Suprapubic skin (tissue), 4 donors: Measurements from ENCODE around the gene KRTAP21-3.

ENCODE experiments used
- EP300 ChIP-seq: sonication (generic); formaldehyde crosslinking; IDR thresholded peaks from one replicate; pipeline ENCODE4 v1.6.1; 2017; ENCODE audit warnings: antibody characterized with exemption
- POLR2AphosphoS5 ChIP-seq, 3 donors: sonication (generic); formaldehyde crosslinking; IDR thresholded peaks; one replicate each; pipeline ENCODE4 v1.6.1; 2017; ENCODE audit warnings: antibody characterized with exemption in 3 of 3
- TF ChIP-seq, protein P1 (sequence below), 2 donors: fragments of 200-600 bp in 1 of 2; fragments of 450-650 bp in 1 of 2; sonication (generic) in 1 of 2; IDR thresholded peaks; one replicate each; pipeline ENCODE4 v1.5.1; 2016 to 2019; ENCODE audit warnings: antibody characterized with exemption in 2 of 2, mild to moderate bottlenecking in 1 of 2, moderate library complexity in 1 of 2

DNA sequence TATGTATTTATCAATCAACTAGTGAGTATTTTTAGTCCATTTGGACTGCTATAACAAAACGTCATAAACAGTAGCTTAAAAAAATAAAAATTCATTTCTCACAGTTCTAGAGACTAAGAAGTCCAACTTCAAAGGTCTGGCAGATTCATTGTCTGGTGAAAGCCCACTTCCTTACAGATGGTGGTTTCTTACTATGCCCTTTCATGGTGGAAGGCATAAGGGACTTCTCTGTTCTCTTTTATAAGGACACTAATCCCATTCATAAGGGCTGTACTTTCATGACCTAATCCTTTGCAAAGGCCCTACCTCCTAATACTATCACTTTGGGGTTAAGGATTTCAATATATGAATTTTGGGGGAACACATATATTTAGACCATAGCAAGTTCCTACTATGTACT is 38.0 kb downstream of the KRTAP21-3 start:
- TF ChIP-seq POLR2AphosphoS5 (IDR thresholded peaks at IDR 0.05) (no peak), EP300 (no peak)
- TF ChIP-seq, protein P1, sequence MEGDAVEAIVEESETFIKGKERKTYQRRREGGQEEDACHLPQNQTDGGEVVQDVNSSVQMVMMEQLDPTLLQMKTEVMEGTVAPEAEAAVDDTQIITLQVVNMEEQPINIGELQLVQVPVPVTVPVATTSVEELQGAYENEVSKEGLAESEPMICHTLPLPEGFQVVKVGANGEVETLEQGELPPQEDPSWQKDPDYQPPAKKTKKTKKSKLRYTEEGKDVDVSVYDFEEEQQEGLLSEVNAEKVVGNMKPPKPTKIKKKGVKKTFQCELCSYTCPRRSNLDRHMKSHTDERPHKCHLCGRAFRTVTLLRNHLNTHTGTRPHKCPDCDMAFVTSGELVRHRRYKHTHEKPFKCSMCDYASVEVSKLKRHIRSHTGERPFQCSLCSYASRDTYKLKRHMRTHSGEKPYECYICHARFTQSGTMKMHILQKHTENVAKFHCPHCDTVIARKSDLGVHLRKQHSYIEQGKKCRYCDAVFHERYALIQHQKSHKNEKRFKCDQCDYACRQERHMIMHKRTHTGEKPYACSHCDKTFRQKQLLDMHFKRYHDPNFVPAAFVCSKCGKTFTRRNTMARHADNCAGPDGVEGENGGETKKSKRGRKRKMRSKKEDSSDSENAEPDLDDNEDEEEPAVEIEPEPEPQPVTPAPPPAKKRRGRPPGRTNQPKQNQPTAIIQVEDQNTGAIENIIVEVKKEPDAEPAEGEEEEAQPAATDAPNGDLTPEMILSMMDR (IDR thresholded peaks at IDR 0.05): no peak
